ENCODE measurements around the gene MED12.

DNA sequence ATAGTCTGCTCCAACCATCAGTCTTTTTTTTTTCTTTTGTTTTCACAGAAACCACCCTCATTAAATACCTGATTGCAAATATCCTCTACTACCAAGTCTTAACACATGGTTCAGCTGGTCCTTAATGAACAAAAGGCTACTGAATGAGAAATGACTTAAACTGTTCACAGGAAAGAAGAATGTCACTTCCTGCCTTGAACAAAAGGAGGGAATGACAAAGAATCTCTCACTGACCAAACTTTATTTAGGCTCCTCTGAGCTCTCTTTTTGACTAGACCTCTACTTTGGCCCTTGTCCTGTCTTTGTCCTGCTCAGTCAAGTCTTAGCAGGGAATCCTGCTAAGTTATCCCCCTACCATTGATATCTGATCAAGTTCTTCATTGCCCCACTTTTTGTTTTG, 72.9 kb downstream of the MED12 start:
- TF ChIP-seq POLR2A (IDR thresholded peaks at IDR 0.05), result no peak
- TF ChIP-seq, protein P1, sequence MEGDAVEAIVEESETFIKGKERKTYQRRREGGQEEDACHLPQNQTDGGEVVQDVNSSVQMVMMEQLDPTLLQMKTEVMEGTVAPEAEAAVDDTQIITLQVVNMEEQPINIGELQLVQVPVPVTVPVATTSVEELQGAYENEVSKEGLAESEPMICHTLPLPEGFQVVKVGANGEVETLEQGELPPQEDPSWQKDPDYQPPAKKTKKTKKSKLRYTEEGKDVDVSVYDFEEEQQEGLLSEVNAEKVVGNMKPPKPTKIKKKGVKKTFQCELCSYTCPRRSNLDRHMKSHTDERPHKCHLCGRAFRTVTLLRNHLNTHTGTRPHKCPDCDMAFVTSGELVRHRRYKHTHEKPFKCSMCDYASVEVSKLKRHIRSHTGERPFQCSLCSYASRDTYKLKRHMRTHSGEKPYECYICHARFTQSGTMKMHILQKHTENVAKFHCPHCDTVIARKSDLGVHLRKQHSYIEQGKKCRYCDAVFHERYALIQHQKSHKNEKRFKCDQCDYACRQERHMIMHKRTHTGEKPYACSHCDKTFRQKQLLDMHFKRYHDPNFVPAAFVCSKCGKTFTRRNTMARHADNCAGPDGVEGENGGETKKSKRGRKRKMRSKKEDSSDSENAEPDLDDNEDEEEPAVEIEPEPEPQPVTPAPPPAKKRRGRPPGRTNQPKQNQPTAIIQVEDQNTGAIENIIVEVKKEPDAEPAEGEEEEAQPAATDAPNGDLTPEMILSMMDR (IDR thresholded peaks at IDR 0.05), result no peak

Measured in breast epithelium (tissue), 3 donors.